Measurements from ENCODE around the gene MYCBP2.
"Not testable (repeated sequence)": the region's sequence is repeated elsewhere in the genome, so short reads cannot be mapped to it uniquely, and the experiment has no call there.

Gene MYCBP2

GRCh38 chr13:77019756-77020155 lies 307.1 kb downstream of the MYCBP2 start:
- no peak for DNase-seq

- DNase-seq, result no peak
These were observed 309.8 kb downstream of the MYCBP2 start for GRCh38 chr13:77016888-77017623.

GRCh38 chr13:77016251-77016812 lies 310.6 kb downstream of the MYCBP2 start:
- DNase-seq, result no peak

- no peak for DNase-seq
These were observed 311.8 kb downstream of the MYCBP2 start for GRCh38 chr13:77014906-77015685.

GRCh38 chr13:77013853-77014542 lies 312.9 kb downstream of the MYCBP2 start:
- DNase-seq, result no peak

GRCh38 chr13:77009719-77010118 lies 317.2 kb downstream of the MYCBP2 start:
- DNase-seq, result not testable (repeated sequence)

- no peak for DNase-seq
These were observed 317.9 kb downstream of the MYCBP2 start for GRCh38 chr13:77009011-77009410.

- DNase-seq, result not testable (repeated sequence)
These were observed 318.6 kb downstream of the MYCBP2 start for GRCh38 chr13:77008337-77008736.

- DNase-seq, result peak; percentile 11
These were observed 324.2 kb downstream of the MYCBP2 start for GRCh38 chr13:77002590-77003190.

- peak; percentile 42 for DNase-seq
These were observed 324.8 kb downstream of the MYCBP2 start for GRCh38 chr13:77001963-77002587.

- no peak for DNase-seq
These were observed 325.4 kb downstream of the MYCBP2 start for GRCh38 chr13:77001540-77001939.

- DNase-seq, result no peak
These were observed 326.4 kb downstream of the MYCBP2 start for GRCh38 chr13:77000475-77000874.
